MM.1S (cell line): ENCODE measurements around the gene MAP2K3.

ENCODE experiments used
- DNase-seq: peaks from one replicate; pipeline ENCODE4 v3.0.0-alpha.2; 2015
- H2AFZ ChIP-seq: fragments of 300-600 bp; sonication (generic); 2 replicates; pipeline ENCODE4 v1.6.0; 2016; ENCODE audit warnings: antibody characterized with exemption, low read length
- H3F3A ChIP-seq: fragments of 300-600 bp; sonication (generic); 2 replicates; pipeline ENCODE4 v1.6.1; 2016; ENCODE audit warnings: mild to moderate bottlenecking, antibody characterized with exemption, low read length, moderate library complexity, mixed read lengths; ENCODE audit not compliant: insufficient read depth
- H3K27ac ChIP-seq: fragments of 300-600 bp; sonication (generic); 2 replicates; pipeline ENCODE4 v1.5.1; 2016; ENCODE audit warnings: mild to moderate bottlenecking, low read length
- H3K27me3 ChIP-seq: fragments of 300-600 bp; sonication (generic); replicated peaks from 2 replicates; pipeline ENCODE4 v1.6.0; 2016; ENCODE audit warnings: low read length; ENCODE audit not compliant: insufficient read depth
- H3K36me3 ChIP-seq: fragments of 300-600 bp; sonication (generic); replicated peaks from 2 replicates; pipeline ENCODE4 v1.6.1; 2016; ENCODE audit warnings: mild to moderate bottlenecking, low read length, mixed read lengths; ENCODE audit not compliant: insufficient read depth
- H3K4me1 ChIP-seq: fragments of 300-600 bp; sonication (generic); 2 replicates; pipeline ENCODE4 v1.6.1; 2016; ENCODE audit warnings: low read length, mixed read lengths
- H3K4me2 ChIP-seq: fragments of 300-600 bp; sonication (generic); 2 replicates; pipeline ENCODE4 v1.6.0; 2016; ENCODE audit warnings: low read depth, low read length
- H3K4me3 ChIP-seq: fragments of 300-600 bp; sonication (generic); 2 replicates; pipeline ENCODE4 v1.5.1; 2016; ENCODE audit warnings: low read length, mixed read lengths
- H3K79me2 ChIP-seq: fragments of 300-600 bp; sonication (generic); 2 replicates; pipeline ENCODE4 v1.6.1; 2016; ENCODE audit warnings: mixed run types, low read length, mixed read lengths
- H3K9ac ChIP-seq: fragments of 300-600 bp; sonication (generic); 2 replicates; pipeline ENCODE4 v1.6.1; 2016; ENCODE audit warnings: low read length, mixed read lengths
- H3K9me2 ChIP-seq: fragments of 300-600 bp; sonication (generic); replicated peaks from 2 replicates; pipeline ENCODE4 v1.6.1; 2016; ENCODE audit warnings: mild to moderate bottlenecking, low read length, mixed read lengths; ENCODE audit not compliant: insufficient read depth
- H3K9me3 ChIP-seq: fragments of 300-600 bp; sonication (generic); replicated peaks from 2 replicates; pipeline ENCODE4 v1.6.1; 2016; ENCODE audit warnings: mild to moderate bottlenecking, low read length, mixed read lengths; ENCODE audit not compliant: insufficient read depth
- H4K20me1 ChIP-seq: fragments of 300-600 bp; sonication (generic); 2 replicates; pipeline ENCODE4 v1.6.1; 2016; ENCODE audit warnings: mild to moderate bottlenecking, low read length, moderate library complexity, mixed read lengths; ENCODE audit not compliant: insufficient read depth
- CTCF ChIP-seq: fragments of 300-600 bp; sonication (generic); IDR thresholded peaks from 2 replicates; pipeline ENCODE4 v1.5.1; 2016; ENCODE audit warnings: antibody characterized with exemption, low read length, mixed read lengths
- EZH2 ChIP-seq: fragments of 300-600 bp; sonication (generic); optimal IDR thresholded peaks from 2 replicates; pipeline ENCODE3; 2017; ENCODE audit warnings: low read depth, mild to moderate bottlenecking, antibody characterized with exemption, low read length, mixed read lengths
- EZH2phosphoT487 ChIP-seq: fragments of 300-600 bp; sonication (generic); IDR thresholded peaks from 2 replicates; pipeline ENCODE4 v1.6.1; 2018; ENCODE audit warnings: antibody characterized with exemption, low read length

Gene MAP2K3

GRCh38 chr17:21297026-21297520 is 12.6 kb downstream of the MAP2K3 start:
- Histone ChIP-seq H3K9me3 (no peaks in the 10 kb centered on the region), H3K9ac (no peak overlapping the region), H3K36me3 (0 out of 2 replicates have a peak, but pooled peaks cover 3% of the 10 kb centered on the region), H4K20me1 (peaks cover 16% of the 10 kb centered on the region; the same call in 1 of the 2 replicates), H3K4me3 (no peak overlapping the region), H3K79me2 (peaks cover 58% of the 10 kb centered on the region), H3K4me1 (no peaks in the 10 kb centered on the region), H3K4me2 (no peak overlapping the region), H3K27me3 (no peaks in the 10 kb centered on the region), H2AFZ (no peak overlapping the region), H3K27ac (no peak overlapping the region), H3F3A (no peaks in the 10 kb centered on the region), H3K9me2 (no peaks in the 10 kb centered on the region)
- TF ChIP-seq EZH2, result no peak
- no peak for TF ChIP-seq CTCF
- TF ChIP-seq EZH2phosphoT487, result no peak
- DNase-seq, result no peak

- Histone ChIP-seq H3K4me1 (no peaks in the 10 kb centered on the region), H3K27me3 (no peaks in the 10 kb centered on the region), H3K36me3 (0 out of 2 replicates have a peak, but pooled peaks cover 3% of the 10 kb centered on the region), H3K9me3 (no peaks in the 10 kb centered on the region), H3K79me2 (peaks cover 53% of the 10 kb centered on the region), H2AFZ (no peak overlapping the region), H4K20me1 (peaks cover 16% of the 10 kb centered on the region; the same call in 1 of the 2 replicates), H3K4me3 (no peak overlapping the region), H3K9me2 (no peaks in the 10 kb centered on the region), H3K27ac (no peak overlapping the region), H3K4me2 (no peak overlapping the region), H3F3A (no peaks in the 10 kb centered on the region), H3K9ac (no peak overlapping the region)
- DNase-seq, result no peak
- TF ChIP-seq CTCF (no peak), EZH2phosphoT487 (no peak), EZH2 (no peak)
These were observed 13.1 kb downstream of the MAP2K3 start for GRCh38 chr17:21297597-21297996.

GRCh38 chr17:21298056-21298982 is 13.8 kb downstream of the MAP2K3 start:
- Histone ChIP-seq H3K4me3 (no peak overlapping the region), H4K20me1 (peaks cover 12% of the 10 kb centered on the region; the same call in 1 of the 2 replicates), H3K36me3 (0 out of 2 replicates have a peak, but pooled peaks cover 3% of the 10 kb centered on the region), H3K9me2 (no peaks in the 10 kb centered on the region), H3K9me3 (no peaks in the 10 kb centered on the region), H3K9ac (no peak overlapping the region), H3K4me1 (no peaks in the 10 kb centered on the region), H3K79me2 (peaks cover 46% of the 10 kb centered on the region), H3F3A (no peaks in the 10 kb centered on the region), H2AFZ (no peak overlapping the region), H3K27ac (no peak overlapping the region), H3K4me2 (no peak overlapping the region), H3K27me3 (no peaks in the 10 kb centered on the region)
- DNase-seq, result no peak
- no peak for TF ChIP-seq EZH2
- no peak for TF ChIP-seq CTCF
- TF ChIP-seq EZH2phosphoT487, result no peak
